Transverse colon (tissue), 3 donors: ENCODE results near the gene LRPPRC.

Experiments
- CTCF ChIP-seq, 5 experiments: fragments of 200-600 bp in 3 of 5; fragments of 450-650 bp in 2 of 5; sonication (generic) in 3 of 5; IDR thresholded peaks; 1 replicate in 2 of 5; 2 replicates in 3 of 5; pipeline ENCODE4 v1.5.1; 2016 to 2017; ENCODE audit warnings: antibody characterized with exemption in 5 of 5, inconsistent platforms in 3 of 5, mild to moderate bottlenecking in 2 of 5, moderate library complexity in 1 of 5
- POLR2A ChIP-seq: fragments of 450-650 bp; IDR thresholded peaks from one replicate; pipeline ENCODE4 v1.6.1; 2016; ENCODE audit warnings: antibody characterized with exemption, mild to moderate bottlenecking, moderate library complexity

- TF ChIP-seq CTCF (IDR thresholded peaks at IDR 0.05) (no peak), POLR2A (no peak)
Observed at GRCh38 chr2:44033947-44034346, 38.2 kb upstream of the LRPPRC start.
